ENCODE data around the gene AGK. TPM values are rescaled to one million over a fixed set of nuclear protein-coding genes. Genes with fewer than 3 reads are reported as not detected.

AGK gene
- total RNA-seq, 4 donors from 2014 or later, result 17.3 to 22.5 (median 19.7) TPM

GRCh38 chr7:141649865-141650634 lies 98.8 kb downstream of the AGK start:
- TF ChIP-seq CTCF (IDR thresholded peaks at IDR 0.05), result no peak
- ATAC-seq (ENCODE audit: low FRiP score) (peak; percentile 83), DNase-seq (ENCODE audit: low spot score) (no peak)

DNA sequence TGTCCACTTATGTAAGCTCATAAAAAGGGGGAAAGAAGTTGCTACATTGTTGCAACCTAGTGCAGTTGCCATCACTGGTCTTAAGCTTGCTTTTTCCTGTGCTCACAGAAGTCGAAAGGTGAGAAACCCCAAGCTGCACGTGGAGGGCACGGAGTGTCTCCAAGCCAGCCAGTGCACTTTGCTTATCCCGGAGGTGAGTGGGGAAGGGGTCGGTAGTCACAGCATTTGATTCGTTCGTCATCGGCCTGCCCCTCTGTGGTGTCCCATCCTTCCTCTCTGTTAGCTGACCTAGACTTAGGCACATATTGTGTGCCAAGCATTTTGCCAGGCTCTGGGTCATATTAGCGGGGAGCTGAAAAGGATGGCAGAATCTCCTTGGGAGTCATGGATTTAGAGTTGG lies 100.2 kb downstream of the AGK start:
- ATAC-seq (ENCODE audit: low FRiP score) (no peak), DNase-seq (ENCODE audit: low spot score) (no peak)
- no peak for TF ChIP-seq CTCF (IDR thresholded peaks at IDR 0.05)

DNA sequence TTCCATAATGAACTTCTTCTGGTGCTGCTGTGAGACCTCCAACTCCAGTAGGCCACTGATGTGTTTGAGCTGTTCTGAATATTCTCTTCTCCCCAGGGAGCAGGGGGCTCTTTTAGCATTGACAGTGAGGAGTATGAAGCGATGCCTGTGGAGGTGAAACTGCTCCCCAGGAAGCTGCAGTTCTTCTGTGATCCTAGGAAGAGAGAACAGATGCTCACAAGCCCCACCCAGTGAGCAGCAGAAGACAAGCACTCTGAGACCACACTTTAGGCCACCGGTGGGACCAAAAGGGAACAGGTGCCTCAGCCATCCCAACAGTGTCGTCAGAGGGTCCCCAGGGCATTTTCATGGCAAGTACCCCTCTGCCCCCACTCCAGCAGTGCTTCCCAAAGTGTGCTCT lies 101.5 kb downstream of the AGK start:
- no peak for TF ChIP-seq CTCF (IDR thresholded peaks at IDR 0.05)
- no peak for ATAC-seq (ENCODE audit: low FRiP score)
- DNase-seq (ENCODE audit: low spot score), result no peak

DNA sequence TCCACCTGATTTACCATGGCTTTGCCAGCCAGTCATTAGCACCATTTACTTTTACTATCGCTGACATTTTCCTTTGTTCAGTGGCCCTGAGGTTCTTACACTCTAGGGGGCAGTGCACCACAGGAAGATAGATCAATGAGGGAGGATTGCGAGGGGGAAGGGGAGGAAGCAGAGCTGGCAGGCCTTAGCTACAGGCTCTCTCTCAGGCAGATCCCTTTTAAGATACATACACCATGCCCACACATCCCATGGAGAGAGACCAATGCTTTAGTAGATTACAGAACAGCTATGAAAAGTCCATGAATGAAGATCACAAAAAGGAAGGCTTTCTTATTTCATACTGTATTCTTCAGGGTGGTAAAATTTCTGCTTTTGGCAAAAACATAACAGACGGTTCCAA lies 103.3 kb downstream of the AGK start:
- no peak for DNase-seq (ENCODE audit: low spot score)
- no peak for TF ChIP-seq CTCF (IDR thresholded peaks at IDR 0.05)
- no peak for ATAC-seq (ENCODE audit: low FRiP score)

- ATAC-seq (ENCODE audit: low FRiP score), result no peak
Observed at GRCh38 chr7:141659501-141659900, 108.3 kb downstream of the AGK start.

DNA sequence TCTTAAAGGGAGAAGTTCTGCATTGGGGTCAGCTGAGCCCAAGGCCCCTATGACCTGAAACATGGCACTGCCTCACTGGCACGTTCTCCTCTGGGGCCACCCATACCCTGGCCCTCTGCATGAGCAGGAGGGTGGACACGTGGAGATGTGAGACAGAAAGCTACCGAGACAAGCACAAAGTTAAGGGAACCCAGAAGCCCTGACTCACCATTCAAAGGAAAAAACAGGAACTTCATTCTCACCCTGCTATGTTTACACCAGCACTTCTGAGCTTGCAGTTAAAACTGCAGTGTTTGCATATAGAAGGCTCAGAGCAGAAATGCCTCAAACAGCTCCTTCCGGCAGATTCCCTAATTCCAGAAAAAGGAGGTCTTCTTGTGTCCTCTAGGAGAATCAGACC lies 109.0 kb downstream of the AGK start:
- DNase-seq (ENCODE audit: low spot score), result no peak
- peak; percentile 44 for ATAC-seq (ENCODE audit: low FRiP score)
- no peak for TF ChIP-seq CTCF (IDR thresholded peaks at IDR 0.05)

More at GRCh38 chr7:141659501-141659900, 108.3 kb downstream of the AGK start:
- TF ChIP-seq CTCF (IDR thresholded peaks at IDR 0.05), result no peak
- DNase-seq (ENCODE audit: low spot score), result no peak
